ENCODE data around the gene COBL. TPM values are rescaled to one million over a fixed set of nuclear protein-coding genes. Genes with fewer than 3 reads are reported as not detected.
"Not testable (repeated sequence)": the region's sequence is repeated elsewhere in the genome, so short reads cannot be mapped to it uniquely, and the experiment has no call there.

Gene COBL
- total RNA-seq, 1 experiment from 2014 or later = 0.04 TPM

DNA sequence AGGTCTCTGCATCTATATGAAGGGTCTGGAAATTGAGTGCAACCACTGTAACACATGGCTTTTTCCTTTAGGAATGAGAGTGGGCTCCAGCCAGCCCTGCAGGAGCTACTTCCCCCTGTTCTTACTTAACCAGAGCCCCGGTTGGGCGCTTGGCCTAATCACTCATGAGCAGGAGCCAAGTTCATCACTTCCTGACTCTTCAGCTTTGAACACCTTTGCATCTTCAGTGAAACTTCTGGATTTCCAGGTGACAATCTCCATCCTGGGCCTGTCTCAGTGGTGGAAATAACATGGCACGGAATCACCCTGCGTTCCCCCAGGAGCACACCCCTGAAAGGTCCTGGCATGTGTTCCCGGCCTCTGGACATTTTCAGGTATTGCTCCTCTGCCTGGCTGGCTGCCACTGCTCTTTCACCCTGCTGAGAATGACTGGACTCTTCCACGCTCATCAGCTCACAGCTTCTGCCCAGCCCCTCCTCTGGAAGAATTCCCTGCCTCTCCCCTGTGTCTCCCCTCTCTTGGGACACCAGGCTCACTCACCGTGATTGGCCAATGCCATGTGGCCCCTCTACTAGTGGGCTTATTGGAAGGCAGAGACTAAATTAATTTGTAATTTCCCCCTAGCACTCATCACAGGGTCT lies 304.8 kb downstream of the COBL start:
- Histone ChIP-seq H3K4me1 (no peaks in the 10 kb centered on the region), H3K27ac (no peak overlapping the region), H3K9me3 (replicated peaks) (no peaks in the 10 kb centered on the region), H3K27me3 (peaks cover 24% of the 10 kb centered on the region; the same call in 1 of the 2 replicates), H3K36me3 (no peaks in the 10 kb centered on the region), H3K4me3 (no peak overlapping the region)
- no peak for DNase-seq

DNA sequence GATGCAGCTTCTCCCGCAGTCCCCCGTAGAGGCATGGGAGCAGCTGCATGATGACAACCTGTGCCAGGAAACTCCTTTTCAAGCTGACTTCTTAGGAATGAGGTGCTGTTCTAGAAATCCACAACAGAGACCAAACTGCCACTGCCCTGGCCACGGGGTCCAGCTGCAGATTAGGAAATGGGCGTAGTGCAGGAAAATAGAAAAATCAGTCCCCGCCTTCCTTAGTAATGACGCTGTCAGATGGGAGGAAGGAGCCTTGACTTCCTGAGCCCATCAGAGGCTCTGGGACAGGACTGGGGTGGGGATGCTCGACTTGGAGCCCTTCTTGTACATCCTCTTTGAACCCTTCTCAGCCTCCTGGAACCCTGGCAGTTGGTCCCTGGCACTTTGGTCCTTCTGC lies 306.1 kb downstream of the COBL start:
- DNase-seq = no peak
- H3K27me3 ChIP-seq = peaks cover 24% of the 10 kb centered on the region; the same call in 1 of the 2 replicates
- H3K27ac ChIP-seq = no peak overlapping the region
- no peaks in the 10 kb centered on the region for H3K4me1 ChIP-seq
- no peaks in the 10 kb centered on the region for H3K36me3 ChIP-seq
- no peak overlapping the region for H3K4me3 ChIP-seq
- H3K9me3 ChIP-seq (replicated peaks) = no peaks in the 10 kb centered on the region

- no peak overlapping the region for H3K4me3 ChIP-seq
- no peak for DNase-seq
- H3K4me1 ChIP-seq = no peaks in the 10 kb centered on the region
- no peaks in the 10 kb centered on the region for H3K36me3 ChIP-seq
- H3K27me3 ChIP-seq = peaks cover 19% of the 10 kb centered on the region; the same call in 1 of the 2 replicates
- no peaks in the 10 kb centered on the region for H3K9me3 ChIP-seq (replicated peaks)
- no peak overlapping the region for H3K27ac ChIP-seq
Observed at GRCh38 chr7:51009716-51010496, 306.7 kb downstream of the COBL start.

DNA sequence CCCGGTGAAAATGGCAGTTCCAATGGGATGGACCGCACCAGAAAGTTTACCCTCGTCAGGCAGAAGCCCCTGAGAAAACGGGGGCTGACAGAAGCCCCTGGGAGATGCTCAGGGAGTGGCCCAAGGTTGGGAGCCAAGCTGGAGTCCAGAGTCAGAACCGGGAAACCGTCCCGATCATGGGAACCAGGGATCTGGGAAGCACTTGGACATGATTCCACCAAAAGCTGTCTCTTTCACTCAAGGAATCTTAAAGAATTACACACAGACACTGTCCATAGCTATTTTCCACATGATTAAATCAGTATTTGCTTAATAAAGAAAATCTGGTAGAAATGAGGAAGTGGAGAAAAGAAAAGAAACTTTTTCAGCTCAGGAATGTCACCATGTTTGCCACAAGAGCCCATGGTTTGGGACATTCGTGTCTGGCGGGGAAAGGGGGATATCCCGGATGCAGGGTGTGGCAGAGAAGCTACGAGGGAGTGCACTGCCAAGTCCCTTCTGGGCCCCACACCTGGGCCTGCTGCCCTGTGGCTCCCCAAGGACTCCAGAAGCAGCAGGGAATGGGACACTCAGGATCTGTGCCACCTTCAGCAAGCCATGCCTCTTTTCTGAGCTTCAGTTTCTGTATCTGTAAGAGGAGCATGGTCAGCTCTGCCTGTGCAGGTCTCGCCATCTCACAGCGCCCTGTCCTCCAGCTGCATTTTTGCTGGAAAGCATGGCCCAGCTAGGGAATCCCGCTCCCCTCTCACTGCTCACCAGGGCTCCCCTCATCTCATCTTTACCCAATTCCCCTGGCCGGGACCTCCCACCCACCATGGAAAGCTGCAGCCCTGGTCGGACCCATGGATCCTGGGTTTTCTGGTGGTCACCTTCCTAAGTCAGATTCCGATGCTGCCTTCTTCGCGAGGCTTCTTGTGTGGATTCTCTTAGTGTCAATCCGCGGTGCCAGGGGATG lies 308.8 kb downstream of the COBL start:
- Histone ChIP-seq H3K9me3 (replicated peaks) (no peaks in the 10 kb centered on the region), H3K4me3 (no peak overlapping the region), H3K27ac (no peak overlapping the region), H3K36me3 (no peaks in the 10 kb centered on the region), H3K4me1 (no peaks in the 10 kb centered on the region), H3K27me3 (peaks cover 13% of the 10 kb centered on the region; the same call in 1 of the 2 replicates)
- no peak for DNase-seq

GRCh38 chr7:51006483-51007235 lies 309.9 kb downstream of the COBL start:
- H3K27ac ChIP-seq = no peak overlapping the region
- H3K9me3 ChIP-seq (replicated peaks) = no peaks in the 10 kb centered on the region
- H3K27me3 ChIP-seq = peaks cover 8% of the 10 kb centered on the region; the same call in 1 of the 2 replicates
- no peak for DNase-seq
- H3K4me3 ChIP-seq = no peak overlapping the region
- no peaks in the 10 kb centered on the region for H3K36me3 ChIP-seq
- no peaks in the 10 kb centered on the region for H3K4me1 ChIP-seq

DNA sequence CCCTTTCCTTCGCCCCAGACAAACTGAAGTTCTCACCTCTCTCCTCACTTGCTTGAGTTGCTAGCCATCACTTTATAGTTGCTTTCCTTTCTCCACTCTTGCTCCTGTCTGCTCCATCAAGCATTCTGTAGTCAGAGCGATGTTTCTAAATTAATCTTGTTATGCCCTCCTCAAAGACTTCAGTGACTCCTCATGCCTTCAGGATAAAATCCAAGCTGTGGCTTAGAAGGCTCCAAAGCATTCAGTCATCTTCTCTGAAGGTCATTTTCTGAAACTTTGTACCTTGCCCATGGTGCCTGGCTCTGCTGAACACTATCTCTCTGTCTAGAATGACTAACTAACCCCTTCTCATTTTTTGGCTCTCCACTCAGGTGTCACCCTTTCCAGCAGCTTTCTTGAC lies 311.5 kb downstream of the COBL start:
- DNase-seq = no peak
- Histone ChIP-seq H3K27ac (no peak overlapping the region), H3K27me3 (peaks cover 8% of the 10 kb centered on the region; the same call in 1 of the 2 replicates), H3K36me3 (no peaks in the 10 kb centered on the region), H3K4me3 (no peak overlapping the region), H3K4me1 (no peaks in the 10 kb centered on the region), H3K9me3 (replicated peaks) (no peaks in the 10 kb centered on the region)

DNA sequence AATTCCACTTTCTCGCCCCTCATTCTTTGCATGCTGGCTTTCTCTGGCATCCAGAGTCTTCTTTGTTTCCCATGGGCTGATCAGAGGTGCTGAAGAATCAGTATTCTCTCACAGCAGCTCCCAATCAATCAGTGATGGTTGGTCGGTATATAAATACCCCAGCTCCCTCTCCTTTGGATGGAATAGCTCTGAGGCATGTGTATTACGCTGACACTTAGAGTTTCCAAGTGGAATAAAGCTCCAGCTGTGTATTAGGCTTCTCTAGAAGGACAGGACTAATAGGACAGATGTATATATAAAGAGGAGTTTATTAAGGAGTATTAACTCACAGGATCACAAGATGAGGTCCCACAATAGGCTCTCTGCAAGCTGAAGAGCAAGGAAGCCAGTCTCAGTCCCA lies 315.7 kb downstream of the COBL start:
- Histone ChIP-seq H3K9me3 (replicated peaks) (no peaks in the 10 kb centered on the region), H3K36me3 (no peaks in the 10 kb centered on the region), H3K27ac (no peak overlapping the region), H3K4me3 (no peak overlapping the region), H3K4me1 (no peaks in the 10 kb centered on the region), H3K27me3 (no peaks in the 10 kb centered on the region; the same call in 1 of the 2 replicates)
- peak in 1 of 2 experiments; percentile 19 for DNase-seq

DNA sequence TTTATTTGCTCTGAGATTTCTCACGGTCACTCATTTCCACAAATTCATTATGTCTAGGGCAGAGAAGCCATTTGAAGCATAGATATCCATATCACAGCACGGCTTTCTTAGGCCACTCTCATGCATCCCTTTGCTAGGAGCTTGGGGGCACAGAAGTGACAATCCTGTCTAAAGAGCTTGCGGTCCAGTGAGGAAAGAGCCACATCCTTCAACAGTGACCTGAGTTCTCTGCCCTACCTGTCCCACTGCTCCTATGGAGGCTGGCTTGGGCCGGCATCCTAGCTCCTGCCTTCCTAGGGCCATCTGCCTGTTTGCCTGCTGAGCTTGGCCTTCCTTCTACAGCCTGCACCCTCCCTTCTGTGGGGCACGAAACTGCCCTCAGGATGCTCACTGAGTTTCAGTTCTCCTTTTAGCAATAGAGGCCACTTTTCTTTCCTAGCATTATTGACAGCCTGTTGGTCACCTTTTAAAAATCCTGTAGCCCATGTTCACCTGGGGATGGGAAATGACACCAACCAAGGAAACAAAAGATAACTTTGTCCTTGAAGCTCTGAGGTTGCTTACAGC lies 321.8 kb downstream of the COBL start:
- Histone ChIP-seq H3K27ac (no peak overlapping the region), H3K9me3 (replicated peaks) (no peaks in the 10 kb centered on the region), H3K36me3 (no peaks in the 10 kb centered on the region), H3K4me1 (no peaks in the 10 kb centered on the region), H3K27me3 (no peaks in the 10 kb centered on the region), H3K4me3 (no peak overlapping the region)
- no peak for DNase-seq

DNA sequence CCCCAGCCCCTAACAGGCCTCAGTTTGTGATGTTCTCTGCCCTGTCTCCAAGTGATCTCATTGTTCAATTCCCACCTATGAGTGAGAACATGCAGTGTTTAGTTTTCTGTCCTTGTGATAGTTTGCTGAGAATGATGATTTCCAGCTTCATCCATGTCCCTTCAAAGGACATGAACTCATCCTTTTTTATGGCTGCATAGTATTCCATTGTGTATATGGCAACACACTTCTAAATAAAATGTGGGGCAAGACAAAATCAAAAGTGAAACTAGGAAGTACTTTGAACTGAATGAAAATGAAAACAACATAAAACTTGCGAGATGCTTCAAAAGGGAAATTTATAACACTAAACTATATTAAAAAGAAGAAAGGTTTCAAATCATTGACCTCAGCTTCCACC lies 326.4 kb downstream of the COBL start:
- not testable (repeated sequence) for H3K36me3 ChIP-seq; H3K27me3 ChIP-seq; H3K27ac ChIP-seq; H3K4me1 ChIP-seq; H3K4me3 ChIP-seq; H3K9me3 ChIP-seq (replicated peaks); DNase-seq

DNA sequence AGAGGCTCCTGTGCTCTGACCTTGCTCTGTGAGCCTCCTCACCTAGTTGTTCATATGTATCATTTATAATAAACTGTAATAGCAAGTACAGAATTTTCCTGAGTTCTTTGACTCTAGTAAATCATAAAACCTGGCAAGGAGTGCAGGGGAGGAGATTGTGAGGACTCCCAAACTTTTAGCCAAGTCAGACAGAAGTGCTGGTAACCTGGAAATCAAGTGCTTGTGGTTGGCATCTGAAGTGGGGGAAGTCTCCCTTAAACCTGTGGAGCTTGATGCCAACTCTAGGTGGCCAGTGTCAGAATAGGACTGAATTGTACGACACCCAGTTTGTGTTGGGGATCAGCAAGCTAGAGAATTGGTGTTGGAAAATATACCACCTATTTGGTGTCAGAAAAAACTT lies 327.6 kb downstream of the COBL start:
- no peak for DNase-seq
- Histone ChIP-seq H3K4me3 (no peak overlapping the region), H3K27ac (no peak overlapping the region), H3K36me3 (no peaks in the 10 kb centered on the region), H3K4me1 (no peaks in the 10 kb centered on the region), H3K9me3 (replicated peaks) (no peaks in the 10 kb centered on the region), H3K27me3 (no peaks in the 10 kb centered on the region)

- DNase-seq = no peak
- Histone ChIP-seq H3K27ac (no peak overlapping the region), H3K4me1 (no peaks in the 10 kb centered on the region), H3K27me3 (no peaks in the 10 kb centered on the region), H3K36me3 (no peaks in the 10 kb centered on the region), H3K9me3 (replicated peaks) (no peaks in the 10 kb centered on the region), H3K4me3 (no peak overlapping the region)
Observed at GRCh38 chr7:50988465-50988864, 328.1 kb downstream of the COBL start.

DNA sequence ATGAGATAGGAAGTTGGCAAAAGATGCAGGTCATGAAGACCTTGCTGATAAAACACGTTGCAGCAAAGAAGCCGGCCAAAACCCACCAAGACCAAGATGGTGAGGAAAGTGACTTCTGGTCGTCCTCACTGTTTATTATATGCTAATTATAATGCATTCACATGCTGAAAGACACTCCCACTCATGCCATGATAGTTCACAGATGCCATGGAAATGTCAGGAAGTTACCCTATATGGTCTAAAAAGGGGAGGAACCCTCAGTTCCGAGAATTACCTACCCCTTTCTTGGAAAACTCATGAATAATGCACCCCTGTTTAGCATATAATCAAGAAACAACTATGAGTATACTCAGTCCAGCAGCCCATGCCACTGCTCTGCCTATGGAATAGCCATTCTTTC lies 331.5 kb downstream of the COBL start:
- H3K27ac ChIP-seq = no peak overlapping the region
- H3K27me3 ChIP-seq = no peaks in the 10 kb centered on the region
- no peaks in the 10 kb centered on the region for H3K4me1 ChIP-seq
- H3K4me3 ChIP-seq = no peak overlapping the region
- no peaks in the 10 kb centered on the region for H3K9me3 ChIP-seq (replicated peaks)
- no peak for DNase-seq
- no peaks in the 10 kb centered on the region for H3K36me3 ChIP-seq

DNA sequence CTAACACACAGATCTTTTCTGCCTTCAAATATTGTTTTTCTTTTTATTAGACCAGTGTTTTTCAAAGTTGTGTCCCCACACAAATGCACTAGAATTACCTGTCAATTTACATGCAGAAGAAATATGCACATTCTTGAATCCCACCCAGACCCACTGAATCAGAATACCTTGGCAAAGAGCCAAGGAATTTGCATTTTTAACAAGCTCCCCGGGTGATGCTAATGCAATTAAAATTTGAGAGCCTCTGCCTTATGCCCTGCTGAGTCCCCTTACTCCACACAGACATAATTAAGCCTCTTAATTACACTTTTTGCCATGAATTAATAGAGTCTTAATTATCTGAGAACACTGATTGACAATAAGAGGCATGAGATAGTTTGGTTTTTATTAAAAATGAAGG lies 332.8 kb downstream of the COBL start:
- no peaks in the 10 kb centered on the region for H3K4me1 ChIP-seq
- DNase-seq = no peak

GRCh38 chr7:50982626-50983025 lies 334.0 kb downstream of the COBL start:
- Histone ChIP-seq H3K36me3 (no peaks in the 10 kb centered on the region), H3K27me3 (no peaks in the 10 kb centered on the region), H3K4me1 (no peaks in the 10 kb centered on the region), H3K27ac (no peak overlapping the region), H3K9me3 (replicated peaks) (no peaks in the 10 kb centered on the region), H3K4me3 (no peak overlapping the region)
- no peak for DNase-seq

More for the DNA sequence above, 332.8 kb downstream of the COBL start:
- Histone ChIP-seq H3K4me3 (no peak overlapping the region), H3K36me3 (no peaks in the 10 kb centered on the region), H3K27ac (no peak overlapping the region), H3K27me3 (no peaks in the 10 kb centered on the region), H3K9me3 (replicated peaks) (no peaks in the 10 kb centered on the region)

All from SJCRH30 (cell line).